ENCODE data around the gene NOL4L. TPM values are rescaled to one million over a fixed set of nuclear protein-coding genes. Genes with fewer than 3 reads are reported as not detected.
A peak's percentile ranks its signal among the peaks of the same experiment; 100 is the strongest.

The NOL4L gene
- polyA plus RNA-seq, 3 donors = 1.1 to 30.9 (median 2.8) TPM

GRCh38 chr20:32470025-32470861 is 114.9 kb downstream of the NOL4L start:
- peak overlapping the region in 1 of 3 experiments; percentile 12 for H3K4me3 ChIP-seq (replicated peaks in 1 of 3; ENCODE audit: low read depth in 2 of 3, low read length in 3 of 3)
- H3K9me3 ChIP-seq (replicated peaks in 1 of 2; ENCODE audit: control insufficient read depth in 1 of 2, insufficient read depth in 1 of 2, low read length in 2 of 2) = no peaks in the 10 kb centered on the region
- peak in 2 of 3 donors; percentile 51 to 56 for DNase-seq
- peak; percentile 81 for TF ChIP-seq CTCF (IDR thresholded peaks at IDR 0.05)
- peaks cover 81% of the 10 kb centered on the region for H4K20me1 ChIP-seq (ENCODE audit: insufficient read depth, low read length)
- peaks cover 0 to 4% (median 0%) of the 10 kb centered on the region in 7 donors for H3K9me3 Mint-ChIP-seq
- H3K36me3 Mint-ChIP-seq = peaks cover 10 to 15% of the 10 kb centered on the region in 2 donors
- 27% methylated on average over 18 of the region's 27 CpGs for WGBS (ENCODE audit: insufficient coverage)
- H3K27ac Mint-ChIP-seq = peak overlapping the region in 2 of 7 donors; percentile 6 to 30
- intact Hi-C loops (cut with micrococcal nuclease) = no loop called here
- peak overlapping the region; percentile 25 for H3K4me2 ChIP-seq (replicated peaks; ENCODE audit: extremely low read depth, low read length, poor library complexity, severe bottlenecking)
- no peak overlapping the region for H3K9ac ChIP-seq (ENCODE audit: insufficient read depth, low read length, poor library complexity, severe bottlenecking)
- peak overlapping the region in 1 of 2 donors; percentile 8 for H3K27ac ChIP-seq (ENCODE audit: low read depth in 1 of 2, low read length in 2 of 2)
- H3K36me3 ChIP-seq (replicated peaks in 1 of 2; ENCODE audit: control insufficient read depth in 1 of 2, insufficient read depth in 2 of 2, low read length in 2 of 2) = peaks cover 0 to 33% of the 10 kb centered on the region in 2 donors
- H2AFZ ChIP-seq (ENCODE audit: insufficient read depth, low read depth, low read length, poor library complexity, severe bottlenecking) = no peak overlapping the region
- H3K4me1 Mint-ChIP-seq = peaks cover 41% of the 10 kb centered on the region
- H3K4me3 Mint-ChIP-seq = no peak overlapping the region
- peaks cover 1 to 2% (median 1%) of the 10 kb centered on the region in 3 donors for H3K27me3 Mint-ChIP-seq (ENCODE audit: low read depth in 3 of 3)
- peaks cover 28 to 37% of the 10 kb centered on the region in 2 donors for H3K4me1 ChIP-seq (ENCODE audit: control insufficient read depth in 1 of 2, insufficient read depth in 2 of 2, low read length in 2 of 2)
- H3K27me3 ChIP-seq (ENCODE audit: control insufficient read depth in 2 of 2, insufficient read depth in 2 of 2, low read length in 2 of 2) = no peaks in the 10 kb centered on the region
- H3K79me2 ChIP-seq (ENCODE audit: insufficient read depth, low read length) = peaks cover 40% of the 10 kb centered on the region

GRCh38 chr20:32468860-32469259 is 116.3 kb downstream of the NOL4L start:
- H3K36me3 ChIP-seq (replicated peaks in 1 of 2; ENCODE audit: control insufficient read depth in 1 of 2, insufficient read depth in 2 of 2, low read length in 2 of 2) = peaks cover 4 to 31% of the 10 kb centered on the region in 2 donors
- Mint-ChIP-seq H3K27me3 (ENCODE audit: low read depth in 3 of 3) (peaks cover 1 to 2% (median 1%) of the 10 kb centered on the region in 3 donors), H3K4me3 (no peak overlapping the region), H3K27ac (peak overlapping the region in 2 of 7 donors; percentile 49 to 72), H3K36me3 (peaks cover 11 to 18% of the 10 kb centered on the region in 2 donors), H3K9me3 (peaks cover 0 to 4% (median 0%) of the 10 kb centered on the region in 7 donors), H3K4me1 (peaks cover 37% of the 10 kb centered on the region)
- H2AFZ ChIP-seq (ENCODE audit: insufficient read depth, low read depth, low read length, poor library complexity, severe bottlenecking) = no peak overlapping the region
- no peak overlapping the region for H3K9ac ChIP-seq (ENCODE audit: insufficient read depth, low read length, poor library complexity, severe bottlenecking)
- peaks cover 32% of the 10 kb centered on the region for H3K79me2 ChIP-seq (ENCODE audit: insufficient read depth, low read length)
- peaks cover 81% of the 10 kb centered on the region for H4K20me1 ChIP-seq (ENCODE audit: insufficient read depth, low read length)
- no peak overlapping the region for H3K27ac ChIP-seq (ENCODE audit: low read depth in 1 of 2, low read length in 2 of 2)
- TF ChIP-seq CTCF (IDR thresholded peaks at IDR 0.05) = no peak
- intact Hi-C loops (cut with micrococcal nuclease) = no loop called here
- H3K4me2 ChIP-seq (replicated peaks; ENCODE audit: extremely low read depth, low read length, poor library complexity, severe bottlenecking) = no peak overlapping the region
- whole genome bisulfite sequencing (ENCODE audit: insufficient coverage) = 38% methylated on average over 6 of the region's 7 CpGs
- peaks cover 21 to 26% of the 10 kb centered on the region in 2 donors for H3K4me1 ChIP-seq (ENCODE audit: control insufficient read depth in 1 of 2, insufficient read depth in 2 of 2, low read length in 2 of 2)
- no peak for DNase-seq
- H3K4me3 ChIP-seq (replicated peaks in 1 of 3; ENCODE audit: low read depth in 2 of 3, low read length in 3 of 3) = no peak overlapping the region
- H3K9me3 ChIP-seq (replicated peaks in 1 of 2; ENCODE audit: control insufficient read depth in 1 of 2, insufficient read depth in 1 of 2, low read length in 2 of 2) = no peaks in the 10 kb centered on the region
- no peaks in the 10 kb centered on the region for H3K27me3 ChIP-seq (ENCODE audit: control insufficient read depth in 2 of 2, insufficient read depth in 2 of 2, low read length in 2 of 2)

Data from CD14-positive monocyte (primary cell).